A549 (cell line): ENCODE measurements around the gene NAV3. TPM values are rescaled to one million over a fixed set of nuclear protein-coding genes. Genes with fewer than 3 reads are reported as not detected.
A peak's percentile ranks its signal among the peaks of the same experiment; 100 is the strongest.

Experiments used
- ATAC-seq, 2 experiments: fragments of 200-7000 bp in 1 of 2; fragments of >200 bp in 1 of 2; cut with Nextera tagmentation in 1 of 2; cut with Tn5 transposase in 1 of 2; 3 replicates each; pipeline versions ENCODE4 v1.8.0 to v1.9.1; 2018 to 2020; ENCODE audit warnings: mild to moderate bottlenecking in 1 of 2, moderate library complexity in 1 of 2
- CTCF ChIA-PET: fragments of 300-600 bp; sonication (Branson Sonifier 250); formaldehyde crosslinking; extraction: SDS; loops from one replicate; lab custom pipeline; 2021; ENCODE audit warnings: antibody characterized with exemption, inconsistent platforms; lab: Yijun Ruan, JAX
- POLR2A ChIA-PET: fragments of 350-600 bp; formaldehyde crosslinking; extraction: SDS; loops from one replicate; lab custom pipeline; 2021; ENCODE audit warnings: antibody characterized with exemption, inconsistent platforms; lab: Yijun Ruan, JAX
- DNase-seq, 2 experiments: peaks; one replicate each; pipeline versions ENCODE4 v3.0.0 to v3.0.0-alpha.2; 2011 to 2016; ENCODE audit warnings: low read depth in 1 of 2, low spot score in 1 of 2
- FAIRE-seq: peaks from 2 replicates; lab custom pipeline; 2011; peaks lifted over from hg19 to GRCh38; lab: Jason Lieb, UNC
- H3K27ac ChIP-seq, 2 experiments: fragments of >200 bp; sonication (Bioruptor Twin); formaldehyde crosslinking; 3 replicates each; pipeline ENCODE4 v1.5.1; 2016 to 2017
- H3K4me1 ChIP-seq: fragments of >200 bp; sonication (Bioruptor Twin); formaldehyde crosslinking; 3 replicates; pipeline ENCODE4 v1.6.1; 2016
- H3K4me2 ChIP-seq: fragments of >200 bp; sonication (Bioruptor Twin); formaldehyde crosslinking; 3 replicates; pipeline ENCODE4 v1.6.1; 2016
- H3K4me3 ChIP-seq: fragments of >200 bp; sonication (Bioruptor Twin); formaldehyde crosslinking; 3 replicates; pipeline ENCODE4 v1.5.1; 2016
- H3K9me3 ChIP-seq: fragments of >200 bp; sonication (Bioruptor Twin); formaldehyde crosslinking; 3 replicates; pipeline ENCODE4 v1.6.1; 2016
- ATOH8 ChIP-seq: fragments of 250-450 bp; sonication (Bioruptor Pico); IDR thresholded peaks from 2 replicates; pipeline ENCODE4 v1.5.0; 2020; ENCODE audit warnings: low read depth, mild to moderate bottlenecking, moderate library complexity
- E2F6 ChIP-seq: IDR thresholded peaks from 2 replicates; pipeline ENCODE4 v1.6.1; 2012; ENCODE audit warnings: low read depth, borderline replicate concordance
- HOXB5 ChIP-seq: fragments of 250-450 bp; sonication (Bioruptor Pico); IDR thresholded peaks from 2 replicates; pipeline ENCODE4 v1.5.0; 2020; ENCODE audit warnings: mild to moderate bottlenecking, moderate library complexity
- JUNB ChIP-seq: fragments of >200 bp; sonication (Bioruptor Twin); formaldehyde crosslinking; IDR thresholded peaks from 2 replicates; pipeline ENCODE4 v1.6.1; 2016
- KDM1A ChIP-seq: fragments of 200-600 bp; sonication (generic); IDR thresholded peaks from 2 replicates; pipeline ENCODE4 v1.6.1; 2016; ENCODE audit warnings: low read depth, mild to moderate bottlenecking
- MAFK ChIP-seq: fragments of 450-650 bp; IDR thresholded peaks from 2 replicates; pipeline ENCODE4 v1.6.1; 2014; ENCODE audit not compliant: partially characterized antibody
- MYC ChIP-seq: IDR thresholded peaks from 2 replicates; pipeline ENCODE4 v1.6.1; 2012; ENCODE audit warnings: mild to moderate bottlenecking, inconsistent platforms, low read length, improper control_type of control experiment, borderline replicate concordance
- POLR2AphosphoS2 ChIP-seq: conservative IDR thresholded peaks from 2 replicates; pipeline ENCODE4 v1.6.1; 2012; ENCODE audit warnings: low read length, improper control_type of control experiment, inconsistent platforms
- SREBF2 ChIP-seq: fragments of 450-650 bp; IDR thresholded peaks from 2 replicates; pipeline ENCODE4 v1.6.1; 2014; ENCODE audit warnings: mild to moderate bottlenecking, moderate library complexity
- TFCP2L1 ChIP-seq: fragments of 250-450 bp; sonication (Bioruptor Pico); IDR thresholded peaks from 2 replicates; pipeline ENCODE4 v1.5.0; 2021; ENCODE audit warnings: mild to moderate bottlenecking
- ZC3H11A ChIP-seq: fragments of 450-650 bp; IDR thresholded peaks from 2 replicates; pipeline ENCODE4 v1.6.1; 2014; ENCODE audit warnings: antibody characterized with exemption, mild to moderate bottlenecking
- ZNF302 ChIP-seq: fragments of 250-450 bp; sonication (Bioruptor Pico); IDR thresholded peaks from 2 replicates; pipeline ENCODE4 v1.9.0; 2021; ENCODE audit warnings: inconsistent platforms, mild to moderate bottlenecking, moderate library complexity
- ZSCAN20 ChIP-seq: fragments of 250-450 bp; sonication (Bioruptor Pico); IDR thresholded peaks from 2 replicates; pipeline ENCODE4 v1.8.0; 2022; ENCODE audit warnings: mild to moderate bottlenecking, moderate library complexity
- WGBS: methylation state at CpG from one replicate; pipeline ENCODE4 v1.1.6; 2017; ENCODE audit errors: missing lambda C conversion rate; 5-methylcytosine and 5-hydroxymethylcytosine counted together
- polyA plus RNA-seq, 4 experiments: library from polyadenylated mRNA; depleted of rRNA in 3 of 4; stranded (reverse); fragments of >200 nt; fragmentation: RNase III in 1 of 4; extraction: RNeasy Plus Mini Kit Qiagen cat#74134 plus additional on column Dnase treatment in 1 of 4; gene quantifications; 2 replicates in 3 of 4; 3 replicates in 1 of 4; pipeline ENCODE4 v1.2.3, GENCODE V29; 2011 to 2017
- TF ChIP-seq, protein P1 (sequence below): fragments of >200 bp; sonication (Bioruptor Twin); formaldehyde crosslinking; IDR thresholded peaks from 3 replicates; pipeline ENCODE4 v1.5.1; 2016
- TF ChIP-seq, protein P2 (sequence below): fragments of 250-450 bp; sonication (Bioruptor Pico); IDR thresholded peaks from 2 replicates; pipeline ENCODE4 v1.5.0; 2021; ENCODE audit warnings: mild to moderate bottlenecking, moderate library complexity, borderline replicate concordance
- TF ChIP-seq, protein P3 (sequence below): fragments of >200 bp; sonication (Bioruptor Twin); formaldehyde crosslinking; IDR thresholded peaks from 3 replicates; pipeline ENCODE4 v1.6.1; 2016

Gene NAV3
- polyA plus RNA-seq, 2 of the 4 experiments (the other 2 are of a cell fraction) = 8.6 to 9.7 TPM

DNA sequence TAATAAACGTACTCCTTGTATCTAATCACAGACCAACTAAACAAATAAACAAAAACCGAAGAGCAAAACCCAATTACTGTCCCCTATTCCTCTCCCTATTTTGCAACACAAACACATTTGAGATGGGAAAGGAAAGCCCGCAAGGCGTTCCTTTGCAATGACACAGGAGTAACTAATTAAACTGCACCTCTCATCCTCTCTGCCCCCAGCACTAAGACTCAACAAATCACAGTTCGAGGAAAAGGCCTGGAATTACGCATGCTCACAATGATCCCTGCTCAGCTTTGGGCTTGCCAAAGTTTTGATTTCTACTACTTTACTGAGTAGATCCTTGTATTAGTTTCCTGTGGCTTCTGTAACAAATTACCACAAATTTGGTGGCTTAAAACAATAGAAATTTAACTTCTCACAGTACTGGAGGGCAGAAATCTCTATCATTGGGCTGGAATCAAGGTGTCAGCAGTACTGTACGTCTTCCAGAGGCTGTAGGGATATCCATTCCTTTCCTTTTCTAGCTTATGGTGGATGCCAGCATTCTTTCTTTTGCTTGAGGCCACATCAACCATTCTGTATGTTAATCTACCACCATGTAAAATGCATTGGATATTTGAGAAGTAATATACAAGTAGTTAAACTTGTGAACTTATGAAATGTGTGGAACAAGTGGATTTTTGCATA lies 123.0 kb downstream of the NAV3 start:
- TF ChIP-seq, protein P1, sequence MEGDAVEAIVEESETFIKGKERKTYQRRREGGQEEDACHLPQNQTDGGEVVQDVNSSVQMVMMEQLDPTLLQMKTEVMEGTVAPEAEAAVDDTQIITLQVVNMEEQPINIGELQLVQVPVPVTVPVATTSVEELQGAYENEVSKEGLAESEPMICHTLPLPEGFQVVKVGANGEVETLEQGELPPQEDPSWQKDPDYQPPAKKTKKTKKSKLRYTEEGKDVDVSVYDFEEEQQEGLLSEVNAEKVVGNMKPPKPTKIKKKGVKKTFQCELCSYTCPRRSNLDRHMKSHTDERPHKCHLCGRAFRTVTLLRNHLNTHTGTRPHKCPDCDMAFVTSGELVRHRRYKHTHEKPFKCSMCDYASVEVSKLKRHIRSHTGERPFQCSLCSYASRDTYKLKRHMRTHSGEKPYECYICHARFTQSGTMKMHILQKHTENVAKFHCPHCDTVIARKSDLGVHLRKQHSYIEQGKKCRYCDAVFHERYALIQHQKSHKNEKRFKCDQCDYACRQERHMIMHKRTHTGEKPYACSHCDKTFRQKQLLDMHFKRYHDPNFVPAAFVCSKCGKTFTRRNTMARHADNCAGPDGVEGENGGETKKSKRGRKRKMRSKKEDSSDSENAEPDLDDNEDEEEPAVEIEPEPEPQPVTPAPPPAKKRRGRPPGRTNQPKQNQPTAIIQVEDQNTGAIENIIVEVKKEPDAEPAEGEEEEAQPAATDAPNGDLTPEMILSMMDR = no peak
- TF ChIP-seq ATOH8 (CRISPR knock-in tag) (no peak), HOXB5 (CRISPR knock-in tag) (no peak), TFCP2L1 (no peak), MYC (no peak), E2F6 (no peak)
- TF ChIP-seq, protein P2, sequence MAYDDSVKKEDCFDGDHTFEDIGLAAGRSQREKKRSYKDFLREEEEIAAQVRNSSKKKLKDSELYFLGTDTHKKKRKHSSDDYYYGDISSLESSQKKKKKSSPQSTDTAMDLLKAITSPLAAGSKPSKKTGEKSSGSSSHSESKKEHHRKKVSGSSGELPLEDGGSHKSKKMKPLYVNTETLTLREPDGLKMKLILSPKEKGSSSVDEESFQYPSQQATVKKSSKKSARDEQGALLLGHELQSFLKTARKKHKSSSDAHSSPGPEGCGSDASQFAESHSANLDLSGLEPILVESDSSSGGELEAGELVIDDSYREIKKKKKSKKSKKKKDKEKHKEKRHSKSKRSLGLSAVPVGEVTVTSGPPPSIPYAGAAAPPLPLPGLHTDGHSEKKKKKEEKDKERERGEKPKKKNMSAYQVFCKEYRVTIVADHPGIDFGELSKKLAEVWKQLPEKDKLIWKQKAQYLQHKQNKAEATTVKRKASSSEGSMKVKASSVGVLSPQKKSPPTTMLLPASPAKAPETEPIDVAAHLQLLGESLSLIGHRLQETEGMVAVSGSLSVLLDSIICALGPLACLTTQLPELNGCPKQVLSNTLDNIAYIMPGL (CRISPR knock-in tag) = no peak
- WGBS = 83% methylated on average over 7 of the region's 7 CpGs
- no peak overlapping the region for H3K4me2 ChIP-seq
- H3K4me1 ChIP-seq = no peaks in the 10 kb centered on the region
- no peak overlapping the region for H3K4me3 ChIP-seq
- H3K9me3 ChIP-seq = no peaks in the 10 kb centered on the region
- ChIA-PET POLR2A (no interaction called here), CTCF (interaction anchor here (0.6 kb wide), 1 partner anchor 1444 kb away, joined by 3 read pairs; no protein-coding TSS in a partner anchor)
- ATAC-seq (no peak), DNase-seq (no peak), FAIRE-seq (no peak)
- H3K27ac ChIP-seq = no peak overlapping the region

GRCh38 chr12:77954206-77954555 lies 123.5 kb downstream of the NAV3 start:
- no peak for TF ChIP-seq ZC3H11A
- TF ChIP-seq JUNB = no peak
- no peak for TF ChIP-seq ZNF302 (CRISPR knock-in tag)
- TF ChIP-seq POLR2AphosphoS2 = no peak
- TF ChIP-seq SREBF2 = no peak
- no peak for TF ChIP-seq KDM1A
- no peak for TF ChIP-seq ZSCAN20
- no peak for TF ChIP-seq TFCP2L1
- TF ChIP-seq, protein P3, sequence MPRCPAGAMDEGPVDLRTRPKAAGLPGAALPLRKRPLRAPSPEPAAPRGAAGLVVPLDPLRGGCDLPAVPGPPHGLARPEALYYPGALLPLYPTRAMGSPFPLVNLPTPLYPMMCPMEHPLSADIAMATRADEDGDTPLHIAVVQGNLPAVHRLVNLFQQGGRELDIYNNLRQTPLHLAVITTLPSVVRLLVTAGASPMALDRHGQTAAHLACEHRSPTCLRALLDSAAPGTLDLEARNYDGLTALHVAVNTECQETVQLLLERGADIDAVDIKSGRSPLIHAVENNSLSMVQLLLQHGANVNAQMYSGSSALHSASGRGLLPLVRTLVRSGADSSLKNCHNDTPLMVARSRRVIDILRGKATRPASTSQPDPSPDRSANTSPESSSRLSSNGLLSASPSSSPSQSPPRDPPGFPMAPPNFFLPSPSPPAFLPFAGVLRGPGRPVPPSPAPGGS = no peak
- TF ChIP-seq HOXB5 (CRISPR knock-in tag) = no peak
- 75% methylated on average over 1 of the region's 1 CpG for WGBS
- CTCF ChIA-PET = interaction anchor here (0.6 kb wide), 1 partner anchor 1443 kb away, joined by 3 read pairs; no protein-coding TSS in a partner anchor
- POLR2A ChIA-PET = no interaction called here
- no peak overlapping the region for H3K4me2 ChIP-seq
- no peaks in the 10 kb centered on the region for H3K9me3 ChIP-seq
- no peak for DNase-seq
- H3K4me3 ChIP-seq = no peak overlapping the region
- no peak overlapping the region for H3K27ac ChIP-seq
- ATAC-seq = no peak
- peak; percentile 18 for FAIRE-seq
- H3K4me1 ChIP-seq = no peaks in the 10 kb centered on the region

- ATAC-seq = no peak
- no peak overlapping the region for H3K27ac ChIP-seq
- TF ChIP-seq MAFK = peak; percentile 65
- no peak for TF ChIP-seq ZNF302 (CRISPR knock-in tag)
- TF ChIP-seq, all 56 proteins: peak for 1
- 90% methylated on average over 1 of the region's 1 CpG for whole genome bisulfite sequencing
- no peak overlapping the region for H3K4me2 ChIP-seq
- no peak overlapping the region for H3K4me3 ChIP-seq
- DNase-seq (no peak), FAIRE-seq (no peak)
- H3K4me1 ChIP-seq = no peaks in the 10 kb centered on the region
- CTCF ChIA-PET = interaction anchor here (0.6 kb wide), 1 partner anchor 78 kb away, joined by 3 read pairs; no protein-coding TSS in a partner anchor
- H3K9me3 ChIP-seq = no peaks in the 10 kb centered on the region
- POLR2A ChIA-PET = no interaction called here
Observed at GRCh38 chr12:77957062-77957461, 126.4 kb downstream of the NAV3 start.
